Measurements from ENCODE around the gene PRKCA.

PRKCA gene

DNA sequence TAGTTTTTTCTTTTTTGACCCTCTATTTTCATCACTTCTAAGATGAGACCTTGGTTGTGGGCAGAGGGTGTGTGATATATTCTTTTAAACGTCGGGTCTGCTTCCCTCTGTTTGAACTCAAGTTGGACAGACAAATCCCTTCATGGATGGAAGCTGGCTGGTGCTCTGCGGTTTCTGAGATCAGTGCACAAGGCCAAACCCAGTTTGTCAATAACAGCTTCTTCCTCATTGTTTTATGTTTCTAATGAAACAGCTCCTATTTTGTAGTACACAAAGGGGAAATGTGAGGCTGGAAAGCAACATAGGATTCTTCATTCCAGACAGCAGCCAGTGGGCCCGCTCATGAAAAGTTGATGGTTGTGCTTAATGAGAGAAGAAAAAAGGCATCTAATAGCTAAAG is 159.6 kb downstream of the PRKCA start:
- H3K27ac ChIP-seq = peak overlapping the region; percentile 41
- TF ChIP-seq CTCF (IDR thresholded peaks at IDR 0.05) (no peak), ZFX (IDR thresholded peaks at IDR 0.05; ENCODE audit: borderline replicate concordance) (no peak)

- no peak for TF ChIP-seq CTCF (IDR thresholded peaks at IDR 0.05)
- TF ChIP-seq ZFX (IDR thresholded peaks at IDR 0.05; ENCODE audit: borderline replicate concordance) = no peak
- H3K27ac ChIP-seq = no peak overlapping the region
These were observed 162.5 kb downstream of the PRKCA start for GRCh38 chr17:66464921-66465320.

DNA sequence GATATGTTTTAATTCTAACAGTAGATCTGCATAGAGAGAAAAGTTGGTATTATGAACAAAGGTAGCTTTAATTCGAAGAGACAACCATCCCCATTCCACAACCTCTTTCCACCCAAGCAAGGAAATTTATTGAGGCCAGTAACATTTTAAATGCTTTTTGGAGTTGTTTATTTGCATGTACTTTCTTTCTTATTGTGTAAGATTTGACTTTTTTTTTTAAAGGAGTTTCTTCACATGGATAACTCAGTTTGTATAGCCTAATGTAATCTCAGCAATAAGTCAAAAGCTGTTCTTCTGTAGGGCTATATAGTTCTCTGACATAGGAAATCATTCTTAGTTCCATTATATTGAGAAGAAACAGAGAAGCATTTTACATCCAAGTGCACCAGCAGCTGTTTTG is 163.3 kb downstream of the PRKCA start:
- H3K27ac ChIP-seq = no peak overlapping the region
- TF ChIP-seq CTCF (IDR thresholded peaks at IDR 0.05) (no peak), ZFX (IDR thresholded peaks at IDR 0.05; ENCODE audit: borderline replicate concordance) (no peak)

GRCh38 chr17:66466106-66466820 is 163.8 kb downstream of the PRKCA start:
- H3K27ac ChIP-seq = no peak overlapping the region
- no peak for TF ChIP-seq CTCF (IDR thresholded peaks at IDR 0.05)
- no peak for TF ChIP-seq ZFX (IDR thresholded peaks at IDR 0.05; ENCODE audit: borderline replicate concordance)

GRCh38 chr17:66466840-66467367 is 164.5 kb downstream of the PRKCA start:
- H3K27ac ChIP-seq = no peak overlapping the region
- no peak for TF ChIP-seq CTCF (IDR thresholded peaks at IDR 0.05)
- TF ChIP-seq ZFX (IDR thresholded peaks at IDR 0.05; ENCODE audit: borderline replicate concordance) = no peak

DNA sequence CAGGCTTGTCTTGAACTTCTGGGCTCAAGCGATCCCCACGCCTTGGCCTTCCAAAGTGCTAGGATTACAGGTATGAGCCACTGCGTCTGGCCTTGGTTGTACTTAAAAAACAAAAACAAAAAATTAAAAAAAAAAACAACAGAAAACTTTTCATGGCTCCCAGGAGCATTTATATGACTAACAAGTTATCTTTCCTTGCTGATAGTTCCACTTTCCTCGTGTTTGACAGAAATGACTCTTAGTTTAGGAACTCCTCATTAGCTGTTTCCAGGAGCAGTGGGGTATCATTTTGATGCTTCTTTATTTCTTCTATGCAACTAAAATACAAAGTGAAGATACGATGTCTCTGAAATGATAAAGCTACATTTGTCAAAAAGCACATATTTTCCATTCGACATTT is 165.4 kb downstream of the PRKCA start:
- H3K27ac ChIP-seq = no peak overlapping the region
- no peak for TF ChIP-seq CTCF (IDR thresholded peaks at IDR 0.05)
- no peak for TF ChIP-seq ZFX (IDR thresholded peaks at IDR 0.05; ENCODE audit: borderline replicate concordance)

DNA sequence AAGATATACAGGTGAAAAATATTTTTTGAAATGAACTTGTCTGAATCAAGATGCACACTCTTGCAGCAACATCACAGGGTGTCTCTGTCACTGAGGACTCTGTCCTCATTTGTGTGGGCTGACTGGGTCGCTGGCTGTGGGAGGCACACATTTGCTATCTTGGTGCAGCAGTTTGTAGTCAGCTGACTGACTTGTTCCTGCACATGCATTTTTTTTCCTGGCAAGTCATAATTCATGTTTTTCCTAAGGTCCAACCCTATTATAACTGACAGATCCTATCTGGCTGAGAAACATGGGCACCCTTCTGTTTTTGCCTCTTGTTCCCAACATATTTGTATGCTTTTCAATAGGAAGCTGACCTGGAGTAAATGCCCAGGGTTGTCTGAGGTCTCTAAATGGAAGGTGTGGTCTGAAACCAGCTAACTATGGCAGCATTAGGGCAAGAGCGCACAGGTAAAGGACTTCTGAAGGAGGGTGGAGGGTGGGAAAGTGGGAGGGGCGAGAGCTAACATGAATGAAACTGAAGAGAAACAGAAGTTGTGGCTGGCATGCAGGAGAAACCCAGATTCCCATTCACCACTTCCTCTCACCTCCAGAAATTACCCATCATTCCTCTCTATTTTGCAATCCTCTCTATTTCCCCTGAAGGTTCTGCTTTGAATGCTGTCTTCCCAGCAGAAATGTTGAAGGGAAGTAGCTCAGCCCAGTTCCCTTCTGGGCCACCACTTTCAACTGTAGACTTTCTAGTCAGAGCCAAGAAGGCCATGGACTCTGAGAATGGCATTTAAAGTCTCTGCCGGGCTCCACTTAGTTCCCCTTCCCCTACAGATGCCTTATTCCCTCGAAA is 166.1 kb downstream of the PRKCA start:
- no peak overlapping the region for H3K27ac ChIP-seq
- no peak for TF ChIP-seq ZFX (IDR thresholded peaks at IDR 0.05; ENCODE audit: borderline replicate concordance)
- TF ChIP-seq CTCF (IDR thresholded peaks at IDR 0.05) = no peak
